PC-3 (cell line): ENCODE results near the gene OR10K1. TPM values are rescaled to one million over a fixed set of nuclear protein-coding genes. Genes with fewer than 3 reads are reported as not detected.

ENCODE experiments used
- ATAC-seq: fragments of 200-7000 bp; cut with Tn5 transposase; 2 replicates; pipeline ENCODE4 v1.9.1; 2020; ENCODE audit warnings: mild to moderate bottlenecking, moderate library complexity
- Bru-seq: library from RNA; stranded (reverse); fragments of 400-500 nt; gene quantifications from one replicate; lab custom pipeline; 2021; lab: Mats Ljungman, UMichigan
- BruChase-seq, 2 experiments: library from RNA; stranded (reverse); fragments of 400-500 nt; gene quantifications; one replicate each; lab custom pipeline; 2021; lab: Mats Ljungman, UMichigan
- BruUV-seq: library from RNA; stranded (reverse); fragments of 400-500 nt; replicated peaks from 2 replicates; lab custom pipeline; 2021; lab: Mats Ljungman, UMichigan
- CTCF ChIA-PET: fragments of 300-600 bp; sonication (Branson Sonifier 250); formaldehyde crosslinking; loops from one replicate; lab custom pipeline; 2022; ENCODE audit warnings: antibody characterized with exemption; lab: Charles Lee
- POLR2A ChIA-PET: fragments of 300-600 bp; sonication (Branson Sonifier 250); formaldehyde crosslinking; loops from one replicate; lab custom pipeline; 2022; ENCODE audit warnings: antibody characterized with exemption; ENCODE audit not compliant: unreplicated experiment; lab: Charles Lee
- DNase-seq: peaks from one replicate; pipeline ENCODE4 v3.0.0-alpha.2; 2015
- H2AFZ ChIP-seq: fragments of 300-600 bp; sonication (generic); 2 replicates; pipeline ENCODE4 v1.6.0; 2016; ENCODE audit warnings: antibody characterized with exemption, low read length
- H3F3A ChIP-seq: fragments of 300-600 bp; sonication (generic); one replicate; pipeline ENCODE4 v1.6.0; 2017; ENCODE audit warnings: antibody characterized with exemption, low read length, control low read depth, mild to moderate bottlenecking; ENCODE audit not compliant: unreplicated experiment
- H3K27ac ChIP-seq: fragments of 300-600 bp; sonication (generic); 2 replicates; pipeline ENCODE4 v1.5.1; 2016; ENCODE audit warnings: mild to moderate bottlenecking, low read length
- H3K27me3 ChIP-seq: fragments of 300-600 bp; sonication (generic); 2 replicates; pipeline ENCODE4 v1.6.1; 2016; ENCODE audit warnings: low read length, mixed read lengths
- H3K36me3 ChIP-seq: fragments of 300-600 bp; sonication (generic); 2 replicates; pipeline ENCODE4 v1.6.1; 2016; ENCODE audit warnings: low read depth, mixed run types, low read length, mixed read lengths
- H3K4me1 ChIP-seq: fragments of 300-600 bp; sonication (generic); 2 replicates; pipeline ENCODE4 v1.5.1; 2016; ENCODE audit warnings: low read length; ENCODE audit not compliant: insufficient read depth
- H3K4me2 ChIP-seq: fragments of 300-600 bp; sonication (generic); 2 replicates; pipeline ENCODE4 v1.6.0; 2016; ENCODE audit warnings: low read length
- H3K4me3 ChIP-seq: fragments of 300-600 bp; sonication (generic); 2 replicates; pipeline ENCODE4 v1.5.1; 2016; ENCODE audit warnings: mild to moderate bottlenecking, low read length, mixed read lengths
- H3K79me2 ChIP-seq: fragments of 300-600 bp; sonication (generic); 2 replicates; pipeline ENCODE4 v1.6.1; 2017; ENCODE audit warnings: low read length, mixed read lengths
- H3K9ac ChIP-seq: fragments of 300-600 bp; sonication (generic); 2 replicates; pipeline ENCODE4 v1.6.0; 2016; ENCODE audit warnings: mild to moderate bottlenecking, low read length
- H3K9me2 ChIP-seq: fragments of 300-600 bp; sonication (generic); replicated peaks from 2 replicates; pipeline ENCODE4 v1.6.1; 2016; ENCODE audit warnings: mixed run types, low read length, mixed read lengths
- H3K9me3 ChIP-seq: fragments of 300-600 bp; sonication (generic); 2 replicates; pipeline ENCODE4 v1.6.1; 2016; ENCODE audit warnings: low read length, mixed read lengths
- H4K20me1 ChIP-seq: fragments of 300-600 bp; sonication (generic); 2 replicates; pipeline ENCODE4 v1.6.1; 2016; ENCODE audit warnings: low read length, mixed read lengths
- EZH2 ChIP-seq: fragments of 300-600 bp; sonication (generic); IDR thresholded peaks from one replicate; pipeline ENCODE4 v1.6.1; 2017; ENCODE audit warnings: antibody characterized with exemption, mild to moderate bottlenecking, low read length; ENCODE audit not compliant: unreplicated experiment
- EZH2phosphoT487 ChIP-seq: fragments of 300-600 bp; sonication (generic); IDR thresholded peaks from 2 replicates; pipeline ENCODE4 v1.6.1; 2018; ENCODE audit warnings: mild to moderate bottlenecking, antibody characterized with exemption, low read length, borderline replicate concordance
- intact Hi-C: fragments of 100-400 bp; cut with micrococcal nuclease; formaldehyde crosslinking; loops from 2 replicates; pipeline ENCODE4 v1.9.0; 2023
- long read RNA-seq: library from polyadenylated mRNA; unstranded; transcript quantifications from one replicate; pipeline ENCODE4 v2.0.0, GENCODE V29; 2021; ENCODE audit not compliant: unreplicated experiment
- total RNA-seq: library from RNA; depleted of rRNA; stranded (reverse); fragments of >200 nt; gene quantifications from 2 replicates; pipeline ENCODE4 v1.2.3, GENCODE V29; 2014; rRNA removed
- TF ChIP-seq, protein P1 (sequence below): fragments of 300-600 bp; sonication (generic); conservative IDR thresholded peaks from 2 replicates; pipeline ENCODE4 v1.5.1; 2017; ENCODE audit warnings: antibody characterized with exemption, low read depth, mild to moderate bottlenecking, low read length

Gene OR10K1, protein sequence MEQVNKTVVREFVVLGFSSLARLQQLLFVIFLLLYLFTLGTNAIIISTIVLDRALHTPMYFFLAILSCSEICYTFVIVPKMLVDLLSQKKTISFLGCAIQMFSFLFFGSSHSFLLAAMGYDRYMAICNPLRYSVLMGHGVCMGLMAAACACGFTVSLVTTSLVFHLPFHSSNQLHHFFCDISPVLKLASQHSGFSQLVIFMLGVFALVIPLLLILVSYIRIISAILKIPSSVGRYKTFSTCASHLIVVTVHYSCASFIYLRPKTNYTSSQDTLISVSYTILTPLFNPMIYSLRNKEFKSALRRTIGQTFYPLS
- total RNA-seq (not detected in 2 replicates), Bru-seq, nascent RNA (not detected), BruChase-seq, experiment 1, labeled RNA remaining after a 6-hour chase (not detected), BruChase-seq, experiment 2, labeled RNA remaining after a 2-hour chase (not detected)
- long read RNA-seq = 0 reads

DNA sequence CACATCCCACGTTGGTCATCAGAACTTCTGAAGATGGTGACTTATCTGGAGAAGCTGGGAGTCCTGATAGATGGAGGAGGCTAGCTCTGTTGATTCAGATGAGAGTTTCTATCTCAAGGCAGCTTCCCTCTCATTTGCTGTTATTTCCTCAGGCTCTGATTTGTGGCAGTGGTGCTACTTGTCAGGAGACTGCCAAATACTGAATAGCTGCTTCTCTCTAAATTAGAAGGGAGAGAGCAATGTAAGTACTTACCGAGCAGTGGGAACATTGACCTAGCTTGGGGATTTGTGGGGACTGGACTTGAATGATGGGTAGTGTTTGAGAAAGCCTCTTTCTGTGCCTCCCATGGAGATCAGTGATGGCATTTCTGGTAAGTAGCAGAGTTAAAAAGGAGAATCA is at the start of gene OR10K1:
OR10K1 (plus strand) TSS at position 301 of the 400 bp plus-strand sequence. CDS start 3,728 bp downstream, outside the sequence.
- no TSS peak for BruUV-seq
- H3K4me2 ChIP-seq = no peak within 1 kb of the TSS
- H3K36me3 ChIP-seq = no peaks in the 10 kb centered on the region
- DNase-seq (no peak), ATAC-seq (no peak)
- no peaks in the 10 kb centered on the region for H3K9me2 ChIP-seq
- TF ChIP-seq EZH2 (no peak), EZH2phosphoT487 (no peak)
- TF ChIP-seq, protein P1, sequence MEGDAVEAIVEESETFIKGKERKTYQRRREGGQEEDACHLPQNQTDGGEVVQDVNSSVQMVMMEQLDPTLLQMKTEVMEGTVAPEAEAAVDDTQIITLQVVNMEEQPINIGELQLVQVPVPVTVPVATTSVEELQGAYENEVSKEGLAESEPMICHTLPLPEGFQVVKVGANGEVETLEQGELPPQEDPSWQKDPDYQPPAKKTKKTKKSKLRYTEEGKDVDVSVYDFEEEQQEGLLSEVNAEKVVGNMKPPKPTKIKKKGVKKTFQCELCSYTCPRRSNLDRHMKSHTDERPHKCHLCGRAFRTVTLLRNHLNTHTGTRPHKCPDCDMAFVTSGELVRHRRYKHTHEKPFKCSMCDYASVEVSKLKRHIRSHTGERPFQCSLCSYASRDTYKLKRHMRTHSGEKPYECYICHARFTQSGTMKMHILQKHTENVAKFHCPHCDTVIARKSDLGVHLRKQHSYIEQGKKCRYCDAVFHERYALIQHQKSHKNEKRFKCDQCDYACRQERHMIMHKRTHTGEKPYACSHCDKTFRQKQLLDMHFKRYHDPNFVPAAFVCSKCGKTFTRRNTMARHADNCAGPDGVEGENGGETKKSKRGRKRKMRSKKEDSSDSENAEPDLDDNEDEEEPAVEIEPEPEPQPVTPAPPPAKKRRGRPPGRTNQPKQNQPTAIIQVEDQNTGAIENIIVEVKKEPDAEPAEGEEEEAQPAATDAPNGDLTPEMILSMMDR = no peak
- no peak within 1 kb of the TSS for H3K4me3 ChIP-seq
- no peaks in the 10 kb centered on the region for H3K4me1 ChIP-seq
- no peak within 1 kb of the TSS for H3K27ac ChIP-seq
- ChIA-PET POLR2A (no interaction called here), CTCF (no interaction called here)
- no peaks in the 10 kb centered on the region for H3F3A ChIP-seq
- intact Hi-C loops = no loop called here
- no peaks in the 10 kb centered on the region; the same call in 1 of the 2 replicates for H3K9me3 ChIP-seq
- H3K27me3 ChIP-seq = no peaks in the 10 kb centered on the region
- no peaks in the 10 kb centered on the region for H3K79me2 ChIP-seq
- H4K20me1 ChIP-seq = no peaks in the 10 kb centered on the region
- no peak within 1 kb of the TSS for H3K9ac ChIP-seq
- H2AFZ ChIP-seq = no peak within 1 kb of the TSS

DNA sequence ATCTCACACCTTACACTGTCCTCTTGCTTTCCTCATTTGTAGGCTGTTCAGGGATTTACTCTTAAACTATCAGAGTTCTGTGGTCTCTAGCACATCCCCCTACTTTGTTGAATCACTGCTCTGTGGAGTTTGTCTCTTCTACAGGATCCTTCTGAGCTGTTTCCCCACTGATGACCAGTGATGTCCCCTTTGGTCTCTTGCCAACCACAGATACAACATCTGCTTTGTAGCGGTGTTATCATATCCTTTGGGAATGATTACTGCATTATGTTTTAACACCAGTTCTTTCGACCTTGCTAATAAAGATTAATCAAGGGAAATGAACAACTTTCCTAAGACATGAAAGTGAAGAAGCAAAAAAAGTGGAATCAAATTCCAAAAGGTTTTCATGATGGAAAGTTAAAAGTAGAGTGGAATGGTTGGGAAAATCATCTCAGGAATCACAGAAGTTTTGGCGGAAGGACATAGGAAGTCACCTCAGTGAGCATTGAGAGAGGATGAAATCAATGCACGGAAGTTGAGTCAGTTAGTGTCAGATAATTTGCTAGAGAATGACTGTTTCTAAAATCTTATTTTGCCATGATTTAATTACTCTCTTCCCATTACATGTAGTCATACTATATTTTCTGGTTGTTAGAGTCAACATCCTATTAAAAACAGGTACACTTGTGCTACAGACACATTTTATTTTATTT is 46.8 kb upstream of the OR10K1 start:
- no peak overlapping the region for H2AFZ ChIP-seq
- H3K27me3 ChIP-seq = no peaks in the 10 kb centered on the region
- H3K9me3 ChIP-seq = no peaks in the 10 kb centered on the region
- H3K4me1 ChIP-seq = no peaks in the 10 kb centered on the region
- BruUV-seq = no TSS peak
- ATAC-seq = no peak
- no peaks in the 10 kb centered on the region for H3K79me2 ChIP-seq
- H3F3A ChIP-seq = no peaks in the 10 kb centered on the region
- CTCF ChIA-PET = no interaction called here
- no peak overlapping the region for H3K4me2 ChIP-seq
- H3K9ac ChIP-seq = no peak overlapping the region
- intact Hi-C loops = no loop called here
- TF ChIP-seq, protein P1 = no peak
- no peak for TF ChIP-seq EZH2phosphoT487
- TF ChIP-seq EZH2 = no peak
- H4K20me1 ChIP-seq = no peaks in the 10 kb centered on the region
- DNase-seq = no peak
- POLR2A ChIA-PET = no interaction called here
- no peak overlapping the region for H3K27ac ChIP-seq
- no peak overlapping the region for H3K4me3 ChIP-seq
- H3K9me2 ChIP-seq = no peaks in the 10 kb centered on the region
- no peaks in the 10 kb centered on the region for H3K36me3 ChIP-seq
